H1 (cell line): Measurements from ENCODE around the gene PRKN. TPM values are rescaled to one million over a fixed set of nuclear protein-coding genes. Genes with fewer than 3 reads are reported as not detected.

Experiments used
- PHF8 ChIP-seq: fragments of 200-600 bp; sonication (generic); conservative IDR thresholded peaks from 2 replicates; pipeline ENCODE4 v1.7.1; 2012; ENCODE audit warnings: low read depth, mild to moderate bottlenecking, inconsistent platforms, low read length, moderate library complexity
- SIX5 ChIP-seq: IDR thresholded peaks from 2 replicates; pipeline ENCODE4 v1.6.1; 2011; ENCODE audit warnings: mild to moderate bottlenecking, low read depth, low read length
- SP2 ChIP-seq: IDR thresholded peaks from 2 replicates; pipeline ENCODE4 v1.6.1; 2012; ENCODE audit warnings: mild to moderate bottlenecking, low read length, inconsistent platforms
- polyA plus RNA-seq, 7 experiments: library from polyadenylated mRNA; depleted of rRNA in 3 of 7; stranded (reverse) in 5 of 7; unstranded in 2 of 7; fragments of >200 nt in 5 of 7; fragments of 200-250 nt in 2 of 7; gene quantifications; 1 replicate in 5 of 7; 2 replicates in 1 of 7; 4 replicates in 1 of 7; pipeline versions ENCODE4 v1.2.1 to v1.2.3, GENCODE V29; 2011 to 2013; ENCODE audit warnings: missing spikeins in 2 of 7, mixed read lengths in 2 of 7
- total RNA-seq: library from RNA; stranded (reverse); fragmentation: NEBNext Ultra II Directional; extraction: Animal tissue kit (Norgen Biotek cat#: 25700); gene quantifications from 2 replicates; pipeline ENCODE4 v1.2.1, GENCODE V29; 2021

The PRKN gene
- total and polyA plus RNA-seq, 2 of the 8 experiments (the other 6 are each of a cell fraction or from before 2014, with no cell fraction given) = 0.13 to 0.29 TPM

DNA sequence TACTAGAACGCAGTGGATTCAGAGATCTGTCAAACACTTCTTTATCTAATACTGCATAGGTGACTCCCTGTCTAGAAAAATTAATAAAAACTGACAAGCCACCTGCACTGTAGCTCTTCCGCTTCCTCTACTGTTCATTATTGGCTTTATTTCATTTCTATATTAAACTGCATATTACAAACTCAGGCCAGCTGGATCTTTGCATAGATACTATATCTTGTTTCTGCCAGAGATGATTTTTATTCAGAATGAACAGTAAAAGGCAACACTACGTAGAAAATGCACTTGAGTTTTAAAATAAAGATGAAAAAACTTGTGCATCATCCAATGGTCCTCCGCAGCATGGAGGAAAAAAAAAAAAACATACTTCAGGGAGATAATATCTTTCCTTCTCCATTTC, 508.3 kb downstream of the PRKN start (continued):
- TF ChIP-seq SP2 = no peak
- no peak for TF ChIP-seq SIX5
- no peak for TF ChIP-seq PHF8
